HepG2 (cell line): ENCODE measurements around the gene OR1F1. TPM values are rescaled to one million over a fixed set of nuclear protein-coding genes. Genes with fewer than 3 reads are reported as not detected.

ENCODE experiments used
- ATAC-seq: fragments of 200-7000 bp; cut with Tn5 transposase; 3 replicates; pipeline ENCODE4 v1.9.1; 2020; ENCODE audit warnings: mild to moderate bottlenecking, moderate library complexity
- BruUV-seq: library from RNA; stranded (reverse); fragments of 400-500 nt; replicated peaks from 2 replicates; lab custom pipeline; 2021; lab: Mats Ljungman, UMichigan
- CTCF ChIA-PET: fragments of 300-600 bp; formaldehyde crosslinking; extraction: SDS; loops from one replicate; lab custom pipeline; 2021; ENCODE audit warnings: low total read pairs, inconsistent platforms, low intra/inter-chr PET ratio; lab: Yijun Ruan, JAX
- POLR2A ChIA-PET: fragments of 350-600 bp; sonication (Branson Sonifier 250); formaldehyde crosslinking; loops from one replicate; lab custom pipeline; 2020; ENCODE audit warnings: antibody characterized with exemption, inconsistent platforms; lab: Yijun Ruan, JAX
- DNase-seq: peaks from one replicate; pipeline ENCODE4 v3.0.0-alpha.2; 2015; ENCODE audit warnings: low spot score
- FAIRE-seq: peaks from 3 replicates; lab custom pipeline; 2011; peaks lifted over from hg19 to GRCh38; lab: Jason Lieb, UNC
- H2AFZ ChIP-seq: one replicate; pipeline ENCODE4 v1.6.1; 2011; ENCODE audit warnings: low read length, inconsistent platforms
- H3K27ac ChIP-seq: fragments of 300-600 bp; 3 replicates; pipeline ENCODE4 v1.8.0; 2011; ENCODE audit warnings: mixed run types, mild to moderate bottlenecking, mixed read lengths, low read length, inconsistent platforms; ENCODE audit not compliant: insufficient read depth; ENCODE audit errors: extremely low read length
- H3K27me3 ChIP-seq, 2 experiments: fragments of 200-600 bp in 1 of 2; 2 replicates in 1 of 2; 3 replicates in 1 of 2; pipeline versions ENCODE4 v1.6.0 to v1.8.0; 2011; ENCODE audit warnings: low read length in 2 of 2, mild to moderate bottlenecking in 2 of 2, moderate library complexity in 2 of 2, inconsistent platforms in 1 of 2; ENCODE audit not compliant: insufficient read depth in 2 of 2, control insufficient read depth in 1 of 2
- H3K36me3 ChIP-seq, 2 experiments: fragments of 200-600 bp in 1 of 2; replicated peaks in 1 of 2; 2 replicates in 1 of 2; 3 replicates in 1 of 2; pipeline versions ENCODE4 v1.5.1 to v1.8.0; 2011; ENCODE audit warnings: low read length in 2 of 2, inconsistent platforms in 1 of 2; ENCODE audit not compliant: insufficient read depth in 2 of 2, control insufficient read depth in 1 of 2
- H3K4me1 ChIP-seq: 2 replicates; pipeline ENCODE4 v1.5.1; 2012; ENCODE audit warnings: low read length, inconsistent platforms; ENCODE audit not compliant: insufficient read depth
- H3K4me2 ChIP-seq: 2 replicates; pipeline ENCODE4 v1.6.0; 2011; ENCODE audit warnings: low read depth, low read length, inconsistent platforms
- H3K4me3 ChIP-seq, 3 experiments: fragments of 200-600 bp in 1 of 3; sonication (generic), shearing (Covaris generic) in 1 of 3; replicated peaks in 1 of 3; 2 replicates each; pipeline ENCODE4 v1.5.1; 2011 to 2016; ENCODE audit warnings: low read length in 3 of 3, inconsistent platforms in 2 of 3, low read depth in 2 of 3, mild to moderate bottlenecking in 2 of 3, control low read depth in 1 of 3, mixed read lengths in 1 of 3; ENCODE audit not compliant: insufficient read depth in 1 of 3
- H3K79me2 ChIP-seq: one replicate; pipeline ENCODE4 v1.6.1; 2011; ENCODE audit warnings: low read length, inconsistent platforms; ENCODE audit not compliant: insufficient read depth
- H3K9ac ChIP-seq: 2 replicates; pipeline ENCODE4 v1.6.0; 2011; ENCODE audit warnings: mild to moderate bottlenecking, low read depth, low read length, inconsistent platforms; ENCODE audit not compliant: insufficient read depth
- H3K9me3 ChIP-seq: 2 replicates; pipeline ENCODE4 v1.5.1; 2012; ENCODE audit warnings: mild to moderate bottlenecking, low read length
- H4K20me1 ChIP-seq: 2 replicates; pipeline ENCODE4 v1.6.0; 2011; ENCODE audit warnings: inconsistent platforms, mild to moderate bottlenecking, low read length, moderate library complexity; ENCODE audit not compliant: insufficient read depth
- ELF3 ChIP-seq: IDR thresholded peaks from 2 replicates; pipeline ENCODE4 v1.6.1; 2016; ENCODE audit warnings: missing genetic modification reagents, missing compliant biosample characterization
- GLI4 ChIP-seq: sonication (generic); formaldehyde crosslinking; IDR thresholded peaks from 2 replicates; pipeline ENCODE4 v1.5.1; 2020; ENCODE audit warnings: missing genetic modification reagents, mild to moderate bottlenecking, moderate library complexity, borderline replicate concordance
- IRF2 ChIP-seq: IDR thresholded peaks from 2 replicates; pipeline ENCODE4 v1.6.1; 2018; ENCODE audit warnings: missing genetic modification reagents, missing compliant biosample characterization
- ISX ChIP-seq: sonication (generic); formaldehyde crosslinking; conservative IDR thresholded peaks from 2 replicates; pipeline ENCODE4 v1.5.0; 2020; ENCODE audit warnings: missing genetic modification reagents
- KMT2A ChIP-seq: sonication (generic); formaldehyde crosslinking; IDR thresholded peaks from 2 replicates; pipeline ENCODE4 v1.4.0; 2020; ENCODE audit warnings: missing genetic modification reagents
- NFYC ChIP-seq: IDR thresholded peaks from 2 replicates; pipeline ENCODE4 v1.6.1; 2016; ENCODE audit warnings: missing genetic modification reagents, missing compliant biosample characterization
- REL ChIP-seq: sonication (generic); formaldehyde crosslinking; conservative IDR thresholded peaks from 2 replicates; pipeline ENCODE4 v1.8.0; 2022; ENCODE audit warnings: mild to moderate bottlenecking, missing genetic modification reagents, moderate library complexity
- SRSF9 ChIP-seq: fragments of 200-400 bp; formaldehyde crosslinking; IDR thresholded peaks from 2 replicates; pipeline ENCODE4 v1.6.1; 2018; ENCODE audit warnings: borderline replicate concordance, mild to moderate bottlenecking, low read depth, low read length; ENCODE audit not compliant: insufficient read depth, poor library complexity, severe bottlenecking
- ZNF296 ChIP-seq: sonication (generic); formaldehyde crosslinking; conservative IDR thresholded peaks from 2 replicates; pipeline ENCODE4 v1.5.0; 2020; ENCODE audit warnings: mild to moderate bottlenecking, missing genetic modification reagents
- ZNF350 ChIP-seq: sonication (generic); formaldehyde crosslinking; IDR thresholded peaks from 2 replicates; pipeline ENCODE4 v1.4.0; 2020; ENCODE audit warnings: mild to moderate bottlenecking, low read depth, missing genetic modification reagents, borderline replicate concordance
- ZNF564 ChIP-seq: sonication (generic); formaldehyde crosslinking; IDR thresholded peaks from 2 replicates; pipeline ENCODE4 v1.8.1; 2023; ENCODE audit warnings: mild to moderate bottlenecking, missing genetic modification reagents
- ZNF589 ChIP-seq: sonication (generic); formaldehyde crosslinking; conservative IDR thresholded peaks from 2 replicates; pipeline ENCODE4 v1.8.0; 2022; ENCODE audit warnings: mild to moderate bottlenecking, moderate library complexity, missing genetic modification reagents
- ZNF709 ChIP-seq: sonication (generic); formaldehyde crosslinking; IDR thresholded peaks from 2 replicates; pipeline ENCODE4 v1.5.0; 2020; ENCODE audit warnings: mild to moderate bottlenecking, missing genetic modification reagents
- ZNF713 ChIP-seq: sonication (generic); formaldehyde crosslinking; IDR thresholded peaks from 2 replicates; pipeline ENCODE4 v1.4.0; 2020; ENCODE audit warnings: mild to moderate bottlenecking, missing genetic modification reagents
- ZNF879 ChIP-seq: sonication (generic); formaldehyde crosslinking; IDR thresholded peaks from 2 replicates; pipeline ENCODE4 v1.8.1; 2023; ENCODE audit warnings: missing genetic modification reagents
- ZSCAN5A ChIP-seq: sonication (generic); formaldehyde crosslinking; IDR thresholded peaks from 2 replicates; pipeline ENCODE4 v1.8.0; 2022; ENCODE audit warnings: mild to moderate bottlenecking, missing genetic modification reagents, borderline replicate concordance
- WGBS: methylation state at CpG from one replicate; pipeline ENCODE4 v1.1.6; 2017; ENCODE audit warnings: low lambda C conversion rate; 5-methylcytosine and 5-hydroxymethylcytosine counted together
- in situ Hi-C: cut with HindIII; loops from 2 replicates; pipeline ENCODE4 v1.10.0; 2017; ENCODE audit warnings: low pct_unique_long_range_greater_than_20kb; ENCODE audit not compliant: extremely low pct_ligation_motif_present
- intact Hi-C: fragments of 100-400 bp; cut with micrococcal nuclease; formaldehyde crosslinking; loops from one replicate; pipeline ENCODE4 v1.10.0; 2022; ENCODE audit not compliant: unreplicated experiment
- polyA plus RNA-seq, 8 experiments: library from polyadenylated mRNA; depleted of rRNA in 3 of 8; stranded (reverse) in 7 of 8; unstranded in 1 of 8; fragments of >200 nt; fragmentation: Illumina TruSeq in 4 of 8; extraction: Trizol in 4 of 8; gene quantifications; 2 replicates each; pipeline versions ENCODE4 v1.2.1 to v1.2.3, GENCODE V29; 2011 to 2016; ENCODE audit warnings: low read depth in 4 of 8, missing spikeins in 1 of 8, mixed read lengths in 1 of 8; ENCODE audit not compliant: insufficient read depth in 1 of 8
- total RNA-seq, 5 experiments: library from RNA; depleted of rRNA; stranded (reverse); fragments of >200 nt; fragmentation: Illumina TruSeq; extraction: Trizol; gene quantifications; 2 replicates each; pipeline ENCODE4 v1.2.3, GENCODE V29; 2016; ENCODE audit warnings: low read depth in 1 of 5
- TF ChIP-seq, protein P1 (sequence below): sonication (generic); formaldehyde crosslinking; IDR thresholded peaks from 2 replicates; pipeline ENCODE4 v1.5.1; 2020; ENCODE audit warnings: mild to moderate bottlenecking, missing genetic modification reagents, moderate library complexity

OR1F1 gene
- total and polyA plus RNA-seq, 2 of the 13 experiments (the other 11 are each of a cell fraction or from before 2014, with no cell fraction given) = 0.90 TPM; not detected in 1

- Histone ChIP-seq H3K4me1 (peaks cover 10% of the 10 kb centered on the region), H3K4me2 (no peak overlapping the region), H4K20me1 (no peaks in the 10 kb centered on the region), H3K27ac (no peak overlapping the region), H3K27me3 (no peaks in the 10 kb centered on the region), H3K36me3 (peaks cover 7 to 25% of the 10 kb centered on the region in 2 experiments), H3K9ac (no peak overlapping the region), H3K9me3 (no peaks in the 10 kb centered on the region), H3K4me3 (no peak overlapping the region), H3K79me2 (no peaks in the 10 kb centered on the region), H2AFZ (no peak overlapping the region)
- TF ChIP-seq IRF2 (no peak), ZNF713 (CRISPR knock-in tag) (no peak), NFYC (CRISPR knock-in tag) (no peak), ZNF350 (CRISPR knock-in tag) (no peak), GLI4 (CRISPR knock-in tag) (no peak), ZNF296 (CRISPR knock-in tag) (no peak)
- ChIA-PET POLR2A (no interaction called here), CTCF (no interaction called here)
- intact Hi-C loops = no loop called here
- 99% methylated on average over 10 of the region's 10 CpGs for WGBS
- no TSS peak for BruUV-seq
- no peak for DNase-seq
- ATAC-seq = no peak
- FAIRE-seq = no peak
- in situ Hi-C loops = no loop called here
Measured at GRCh38 chr16:3223913-3224515, 36.0 kb downstream of the OR1F1 start.

DNA sequence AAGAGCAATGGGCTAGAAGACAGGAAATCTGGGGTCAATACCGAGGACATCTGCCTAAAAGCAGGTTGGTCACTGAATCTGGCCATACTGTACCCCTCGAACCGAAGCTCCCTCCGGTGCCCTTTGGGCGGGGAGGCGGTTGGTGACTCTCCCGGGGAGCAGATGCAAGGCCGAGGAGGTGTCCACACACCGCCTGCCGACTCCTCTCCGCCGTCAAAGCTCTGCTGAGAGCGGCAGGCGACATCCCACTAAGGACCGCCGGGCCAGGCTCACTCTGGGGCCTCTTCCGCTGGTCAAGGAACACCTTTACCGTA lies 46.5 kb downstream of the OR1F1 start:
- Histone ChIP-seq H3K27me3 (no peaks in the 10 kb centered on the region; a peak in 1 of 5 replicates), H4K20me1 (no peaks in the 10 kb centered on the region), H3K36me3 (peaks cover 7 to 29% of the 10 kb centered on the region in 2 experiments; a peak in 4 of 5 replicates), H3K9ac (peak overlapping the region; percentile 87), H3K4me1 (peaks cover 19% of the 10 kb centered on the region), H3K4me2 (peak overlapping the region; percentile 94), H3K9me3 (no peaks in the 10 kb centered on the region), H3K79me2 (peaks cover 16% of the 10 kb centered on the region), H2AFZ (no peak overlapping the region), H3K27ac (peak overlapping the region; percentile 91), H3K4me3 (peak overlapping the region; percentile 86 to 99 (median 98))
- CTCF ChIA-PET = no interaction called here
- intact Hi-C loops (no loop called here), in situ Hi-C loops (no loop called here)
- ATAC-seq (no peak), DNase-seq (no peak), FAIRE-seq (no peak)
- BruUV-seq = TSS peak; percentile 54
- WGBS = 0% methylated on average over 8 of the region's 18 CpGs
- POLR2A ChIA-PET = interaction anchor here (0.6 to 2.3 kb wide), 3 partner anchors 11 to 30 kb away, joined by 3 to 13 read pairs (median 11); no protein-coding TSS in a partner anchor
- TF ChIP-seq KMT2A (CRISPR knock-in tag) (no peak), REL (CRISPR knock-in tag) (0 out of 2 replicates have a peak, but pooled peaks have one; percentile 10), ZNF589 (CRISPR knock-in tag) (0 out of 2 replicates have a peak, but pooled peaks have one; percentile 23), ELF3 (CRISPR knock-in tag) (no peak), SRSF9 (no peak), ISX (CRISPR knock-in tag) (0 out of 2 replicates have a peak, but pooled peaks have one; percentile 17), ZNF564 (CRISPR knock-in tag) (peak; percentile 44; the same call in 1 of the 2 replicates), ZNF709 (CRISPR knock-in tag) (peak; percentile 21; the same call in 1 of the 2 replicates), ZNF879 (CRISPR knock-in tag) (no peak), ZSCAN5A (CRISPR knock-in tag) (no peak)
- TF ChIP-seq, protein P1, sequence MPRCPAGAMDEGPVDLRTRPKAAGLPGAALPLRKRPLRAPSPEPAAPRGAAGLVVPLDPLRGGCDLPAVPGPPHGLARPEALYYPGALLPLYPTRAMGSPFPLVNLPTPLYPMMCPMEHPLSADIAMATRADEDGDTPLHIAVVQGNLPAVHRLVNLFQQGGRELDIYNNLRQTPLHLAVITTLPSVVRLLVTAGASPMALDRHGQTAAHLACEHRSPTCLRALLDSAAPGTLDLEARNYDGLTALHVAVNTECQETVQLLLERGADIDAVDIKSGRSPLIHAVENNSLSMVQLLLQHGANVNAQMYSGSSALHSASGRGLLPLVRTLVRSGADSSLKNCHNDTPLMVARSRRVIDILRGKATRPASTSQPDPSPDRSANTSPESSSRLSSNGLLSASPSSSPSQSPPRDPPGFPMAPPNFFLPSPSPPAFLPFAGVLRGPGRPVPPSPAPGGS (CRISPR knock-in tag) = no peak
